Karpas-422 (cell line): ENCODE measurements around the gene KLHL8. TPM values are rescaled to one million over a fixed set of nuclear protein-coding genes. Genes with fewer than 3 reads are reported as not detected.

ENCODE experiments used
- DNase-seq: peaks from one replicate; pipeline ENCODE4 v3.0.0-alpha.2; 2015
- H2AFZ ChIP-seq: fragments of 200-600 bp; sonication (generic); 2 replicates; pipeline ENCODE4 v1.6.1; 2014; ENCODE audit warnings: antibody characterized with exemption, low read length, mixed read lengths
- H3K27ac ChIP-seq: fragments of 200-600 bp; sonication (generic); 2 replicates; pipeline ENCODE4 v1.5.1; 2014; ENCODE audit warnings: mild to moderate bottlenecking, low read length, moderate library complexity
- H3K27me3 ChIP-seq: fragments of 200-600 bp; sonication (generic); 2 replicates; pipeline ENCODE4 v1.6.1; 2014; ENCODE audit warnings: low read length, mixed read lengths
- H3K36me3 ChIP-seq: fragments of 200-600 bp; sonication (generic); 2 replicates; pipeline ENCODE4 v1.6.1; 2014; ENCODE audit warnings: low read length, mixed read lengths; ENCODE audit not compliant: insufficient read depth
- H3K4me1 ChIP-seq: fragments of 200-600 bp; sonication (generic); 2 replicates; pipeline ENCODE4 v1.6.1; 2014; ENCODE audit warnings: mild to moderate bottlenecking, low read length, mixed read lengths
- H3K4me2 ChIP-seq: fragments of 200-600 bp; sonication (generic); 2 replicates; pipeline ENCODE4 v1.6.1; 2014; ENCODE audit warnings: low read length, low read depth, mild to moderate bottlenecking; ENCODE audit not compliant: poor library complexity, severe bottlenecking
- H3K4me3 ChIP-seq: fragments of 200-600 bp; sonication (generic); 2 replicates; pipeline ENCODE4 v1.5.1; 2014; ENCODE audit warnings: mild to moderate bottlenecking, antibody characterized with exemption, low read length, mixed read lengths
- H3K79me2 ChIP-seq: fragments of 200-600 bp; sonication (generic); 2 replicates; pipeline ENCODE4 v1.6.1; 2014; ENCODE audit warnings: mild to moderate bottlenecking, low read length, mixed read lengths
- H3K9ac ChIP-seq: fragments of 200-600 bp; sonication (generic); 2 replicates; pipeline ENCODE4 v1.6.0; 2014; ENCODE audit warnings: low read length
- H3K9me2 ChIP-seq: fragments of 200-600 bp; sonication (generic), shearing (Covaris generic); replicated peaks from 2 replicates; pipeline ENCODE4 v1.6.0; 2014; ENCODE audit warnings: mild to moderate bottlenecking, low read length, moderate library complexity; ENCODE audit not compliant: insufficient read depth
- H3K9me3 ChIP-seq: fragments of 300-700, 200-600 bp; sonication (generic); 2 replicates; pipeline ENCODE4 v1.6.1; 2014; ENCODE audit warnings: low read length, mixed read lengths
- H4K20me1 ChIP-seq: fragments of 200-600 bp; sonication (generic); 2 replicates; pipeline ENCODE4 v1.6.1; 2014; ENCODE audit warnings: mild to moderate bottlenecking, antibody characterized with exemption, low read length, low read depth; ENCODE audit not compliant: insufficient read depth
- total RNA-seq: library from RNA; depleted of rRNA; stranded (reverse); fragments of >200 nt; shearing (Covaris generic); gene quantifications from 2 replicates; pipeline ENCODE4 v1.2.3, GENCODE V29; 2014; ENCODE audit warnings: low replicate concordance

Gene KLHL8
- total RNA-seq, 1 experiment from 2014 or later = 26.4 TPM

- Histone ChIP-seq H3K4me3 (no peak overlapping the region), H3K79me2 (no peaks in the 10 kb centered on the region), H3K4me1 (peaks cover 8% of the 10 kb centered on the region), H3K9me2 (no peaks in the 10 kb centered on the region), H3K4me2 (no peak overlapping the region), H2AFZ (no peak overlapping the region), H3K9ac (no peak overlapping the region), H4K20me1 (no peaks in the 10 kb centered on the region), H3K27me3 (0 out of 2 replicates have a peak, but pooled peaks cover 4% of the 10 kb centered on the region), H3K36me3 (no peaks in the 10 kb centered on the region), H3K27ac (no peak overlapping the region), H3K9me3 (peaks cover 6% of the 10 kb centered on the region; the same call in 1 of the 2 replicates)
- no peak for DNase-seq
Observed at GRCh38 chr4:87239194-87239593, 18.8 kb upstream of the KLHL8 start.

- Histone ChIP-seq H3K4me2 (no peak overlapping the region), H2AFZ (no peak overlapping the region)
Observed at GRCh38 chr4:87236861-87237260, 16.4 kb upstream of the KLHL8 start.

GRCh38 chr4:87235020-87235671, 14.7 kb upstream of the KLHL8 start:
- no peak for DNase-seq

More at GRCh38 chr4:87236861-87237260, 16.4 kb upstream of the KLHL8 start:
- no peak for DNase-seq
- Histone ChIP-seq H3K4me3 (no peak overlapping the region), H3K4me1 (peaks cover 8% of the 10 kb centered on the region), H3K79me2 (no peaks in the 10 kb centered on the region), H3K9me2 (no peaks in the 10 kb centered on the region), H4K20me1 (no peaks in the 10 kb centered on the region), H3K27me3 (no peaks in the 10 kb centered on the region), H3K9ac (no peak overlapping the region), H3K36me3 (no peaks in the 10 kb centered on the region), H3K27ac (no peak overlapping the region), H3K9me3 (no peaks in the 10 kb centered on the region)

GRCh38 chr4:87232216-87232615, 11.8 kb upstream of the KLHL8 start:
- Histone ChIP-seq H3K9me3 (no peaks in the 10 kb centered on the region), H3K4me1 (peaks cover 15% of the 10 kb centered on the region), H3K4me3 (no peak overlapping the region), H3K9ac (no peak overlapping the region), H3K4me2 (no peak overlapping the region), H3K27ac (no peak overlapping the region), H2AFZ (no peak overlapping the region), H4K20me1 (no peaks in the 10 kb centered on the region), H3K9me2 (no peaks in the 10 kb centered on the region), H3K36me3 (no peaks in the 10 kb centered on the region), H3K79me2 (no peaks in the 10 kb centered on the region), H3K27me3 (no peaks in the 10 kb centered on the region)
- DNase-seq = no peak

More at GRCh38 chr4:87235020-87235671, 14.7 kb upstream of the KLHL8 start:
- no peaks in the 10 kb centered on the region for H3K9me3 ChIP-seq
- no peaks in the 10 kb centered on the region for H3K9me2 ChIP-seq
- H3K36me3 ChIP-seq = no peaks in the 10 kb centered on the region
- peaks cover 8% of the 10 kb centered on the region for H3K4me1 ChIP-seq
- H3K4me2 ChIP-seq = peak overlapping the region; percentile 81
- H3K27me3 ChIP-seq = no peaks in the 10 kb centered on the region
- no peaks in the 10 kb centered on the region for H4K20me1 ChIP-seq
- peak overlapping the region; percentile 64 for H3K4me3 ChIP-seq
- peak overlapping the region; percentile 85 for H2AFZ ChIP-seq
- H3K9ac ChIP-seq = peak overlapping the region; percentile 60
- H3K27ac ChIP-seq = no peak overlapping the region
- no peaks in the 10 kb centered on the region for H3K79me2 ChIP-seq

GRCh38 chr4:87230806-87231205, 10.4 kb upstream of the KLHL8 start:
- Histone ChIP-seq H3K9ac (no peak overlapping the region), H3K4me2 (no peak overlapping the region), H3K27ac (no peak overlapping the region), H3K4me3 (no peak overlapping the region), H3K36me3 (no peaks in the 10 kb centered on the region), H3K4me1 (peaks cover 12% of the 10 kb centered on the region), H4K20me1 (no peaks in the 10 kb centered on the region), H2AFZ (no peak overlapping the region), H3K27me3 (no peaks in the 10 kb centered on the region), H3K79me2 (no peaks in the 10 kb centered on the region), H3K9me3 (no peaks in the 10 kb centered on the region), H3K9me2 (no peaks in the 10 kb centered on the region)
- DNase-seq = no peak

- Histone ChIP-seq H3K27ac (no peak overlapping the region), H3K9me3 (no peaks in the 10 kb centered on the region), H3K36me3 (no peaks in the 10 kb centered on the region), H2AFZ (no peak overlapping the region), H3K4me3 (no peak overlapping the region), H4K20me1 (no peaks in the 10 kb centered on the region), H3K9ac (no peak overlapping the region), H3K4me2 (no peak overlapping the region), H3K79me2 (no peaks in the 10 kb centered on the region), H3K9me2 (no peaks in the 10 kb centered on the region), H3K4me1 (peaks cover 7% of the 10 kb centered on the region), H3K27me3 (no peaks in the 10 kb centered on the region)
- no peak for DNase-seq
Observed at GRCh38 chr4:87229979-87230378, 9.6 kb upstream of the KLHL8 start.

- no peak overlapping the region for H2AFZ ChIP-seq
- H3K9ac ChIP-seq = no peak overlapping the region
- H4K20me1 ChIP-seq = no peaks in the 10 kb centered on the region
- no peaks in the 10 kb centered on the region for H3K27me3 ChIP-seq
- H3K36me3 ChIP-seq = no peaks in the 10 kb centered on the region
- no peaks in the 10 kb centered on the region for H3K9me2 ChIP-seq
- no peak overlapping the region for H3K4me3 ChIP-seq
- DNase-seq = no peak
- H3K9me3 ChIP-seq = no peaks in the 10 kb centered on the region
- H3K79me2 ChIP-seq = no peaks in the 10 kb centered on the region
- peak overlapping the region; percentile 6 for H3K4me2 ChIP-seq
- peaks cover 7% of the 10 kb centered on the region for H3K4me1 ChIP-seq
- no peak overlapping the region for H3K27ac ChIP-seq
Observed at GRCh38 chr4:87228262-87228860, 7.9 kb upstream of the KLHL8 start.

GRCh38 chr4:87227751-87228151, 7.3 kb upstream of the KLHL8 start:
- H3K9me2 ChIP-seq = no peaks in the 10 kb centered on the region
- H3K9ac ChIP-seq = no peak overlapping the region
- H3K36me3 ChIP-seq = no peaks in the 10 kb centered on the region
- no peaks in the 10 kb centered on the region for H4K20me1 ChIP-seq
- H3K4me3 ChIP-seq = no peak overlapping the region
- DNase-seq = no peak
- H3K4me1 ChIP-seq = peaks cover 7% of the 10 kb centered on the region
- H2AFZ ChIP-seq = no peak overlapping the region
- no peaks in the 10 kb centered on the region for H3K27me3 ChIP-seq
- no peak overlapping the region for H3K27ac ChIP-seq
- H3K9me3 ChIP-seq = no peaks in the 10 kb centered on the region
- no peaks in the 10 kb centered on the region for H3K79me2 ChIP-seq
- H3K4me2 ChIP-seq = no peak overlapping the region
